AG04450 (cell line): ENCODE data around the gene C7orf25. TPM values are rescaled to one million over a fixed set of nuclear protein-coding genes. Genes with fewer than 3 reads are reported as not detected.

Source experiments
- CTCF ChIA-PET: fragments of 300-600, 350-600 bp; formaldehyde crosslinking; extraction: SDS; loops from one replicate; lab custom pipeline; 2022; ENCODE audit warnings: antibody characterized with exemption, inconsistent platforms; lab: Charles Lee
- POLR2A ChIA-PET: fragments of 350-600 bp; formaldehyde crosslinking; extraction: SDS; loops from one replicate; lab custom pipeline; 2021; ENCODE audit warnings: antibody characterized with exemption, inconsistent platforms; lab: Yijun Ruan, JAX
- DNase-seq: peaks from one replicate; pipeline ENCODE4 v3.0.0-alpha.2; 2011; ENCODE audit warnings: low read depth, low spot score
- H3K27ac ChIP-seq: one replicate; pipeline ENCODE4 v1.5.1; 2012; ENCODE audit warnings: low read depth, low read length, control low read depth
- H3K27me3 ChIP-seq: one replicate; pipeline ENCODE4 v1.6.0; 2012; ENCODE audit warnings: low read length; ENCODE audit not compliant: control insufficient read depth, insufficient read depth
- H3K4me3 ChIP-seq: 2 replicates; pipeline ENCODE4 v1.5.1; 2011; ENCODE audit warnings: mild to moderate bottlenecking, low read depth, low read length, control low read depth
- H3K9me3 ChIP-seq: 2 replicates; pipeline ENCODE4 v1.5.1; 2012; ENCODE audit warnings: low read length; ENCODE audit not compliant: control insufficient read depth, insufficient read depth
- CTCF ChIP-seq: IDR thresholded peaks from 2 replicates; pipeline ENCODE4 v1.5.1; 2011; ENCODE audit warnings: low read depth, low read length, control low read depth, inconsistent platforms
- polyA plus RNA-seq: library from polyadenylated mRNA; depleted of rRNA; stranded (reverse); fragments of >200 nt; gene quantifications from 2 replicates; pipeline ENCODE4 v1.2.3, GENCODE V29; 2011

C7orf25 gene
- polyA plus RNA-seq, 1 experiment, result 3.8 TPM

GRCh38 chr7:42935861-42936260 is 24.0 kb upstream of the C7orf25 start:
- Histone ChIP-seq H3K4me3 (no peak overlapping the region), H3K27me3 (no peaks in the 10 kb centered on the region), H3K9me3 (no peaks in the 10 kb centered on the region), H3K27ac (no peak overlapping the region)
- ChIA-PET CTCF (interaction anchor here (1.1 to 2.0 kb wide), 7 partner anchors 16 to 995 kb away, joined by 3 to 10 read pairs (median 5); no protein-coding TSS in a partner anchor), POLR2A (no interaction called here)
- TF ChIP-seq CTCF, result no peak
- no peak for DNase-seq

GRCh38 chr7:42934291-42934690 is 22.4 kb upstream of the C7orf25 start:
- Histone ChIP-seq H3K27me3 (no peaks in the 10 kb centered on the region), H3K4me3 (no peak overlapping the region), H3K27ac (no peak overlapping the region), H3K9me3 (no peaks in the 10 kb centered on the region)
- DNase-seq, result no peak
- TF ChIP-seq CTCF, result no peak
- ChIA-PET POLR2A (no interaction called here), CTCF (interaction anchor here (0.7 to 2.0 kb wide), 5 partner anchors 10 to 993 kb away, joined by 3 to 10 read pairs (median 8); no protein-coding TSS in a partner anchor)

- peak overlapping the region; percentile 93 for H3K4me3 ChIP-seq
- POLR2A ChIA-PET, result interaction anchor here (0.6 to 1.7 kb wide), 6 partner anchors 40 to 937 kb away, joined by 3 to 10 read pairs (median 5); partner anchors contain the start of gene COA1
- H3K27me3 ChIP-seq, result no peaks in the 10 kb centered on the region
- TF ChIP-seq CTCF, result no peak
- DNase-seq, result no peak
- CTCF ChIA-PET, result interaction anchor here (0.6 to 2.7 kb wide), 12 partner anchors 8 to 992 kb away, joined by 3 to 22 read pairs (median 4); partner anchors contain the start of gene STK17A
- peak overlapping the region; percentile 60 for H3K27ac ChIP-seq
- H3K9me3 ChIP-seq, result no peaks in the 10 kb centered on the region
Measured at GRCh38 chr7:42932811-42933591, 21.1 kb upstream of the C7orf25 start.

GRCh38 chr7:42931834-42932651 is 20.2 kb upstream of the C7orf25 start, which contains the start of the genes MRPL32 and PSMA2:
Gene MRPL32 (plus strand): TSS chr7:42932376. CDS start chr7:42932387, 11 bp downstream.
Gene PSMA2 (minus strand): TSS chr7:42932174. CDS start chr7:42932158, 16 bp downstream.
- CTCF ChIA-PET, result interaction anchor here (0.7 to 2.7 kb wide), 11 partner anchors 9 to 991 kb away, joined by 3 to 22 read pairs (median 6); partner anchors contain the start of gene STK17A
- POLR2A ChIA-PET, result interaction anchor here (0.6 to 1.7 kb wide), 8 partner anchors 9 to 936 kb away, joined by 3 to 10 read pairs (median 4); partner anchors contain the start of genes C7orf25 and COA1

More at GRCh38 chr7:42931834-42932651, 20.2 kb upstream of the C7orf25 start, which contains the start of the genes MRPL32 and PSMA2:
- no peaks in the 10 kb centered on the region for H3K27me3 ChIP-seq
- TF ChIP-seq CTCF, result no peak
- DNase-seq, result peak; percentile 93
- H3K27ac ChIP-seq, result peak within 1 kb of the TSS; percentile 76
- no peaks in the 10 kb centered on the region for H3K9me3 ChIP-seq
- peak within 1 kb of the TSS; percentile 93 for H3K4me3 ChIP-seq
